22Rv1 (cell line): Measurements from ENCODE around the gene NRAS.

Experiments used
- H3K27ac ChIP-seq: fragments of 450-650 bp; 2 replicates; pipeline ENCODE4 v1.5.1; 2017
- CTCF ChIP-seq: fragments of 450-650 bp; IDR thresholded peaks from 2 replicates; pipeline ENCODE4 v1.5.1; 2017; ENCODE audit warnings: mild to moderate bottlenecking
- ZFX ChIP-seq: fragments of 450-650 bp; IDR thresholded peaks from 2 replicates; pipeline ENCODE4 v1.6.1; 2017; ENCODE audit warnings: antibody characterized with exemption, borderline replicate concordance

NRAS gene

DNA sequence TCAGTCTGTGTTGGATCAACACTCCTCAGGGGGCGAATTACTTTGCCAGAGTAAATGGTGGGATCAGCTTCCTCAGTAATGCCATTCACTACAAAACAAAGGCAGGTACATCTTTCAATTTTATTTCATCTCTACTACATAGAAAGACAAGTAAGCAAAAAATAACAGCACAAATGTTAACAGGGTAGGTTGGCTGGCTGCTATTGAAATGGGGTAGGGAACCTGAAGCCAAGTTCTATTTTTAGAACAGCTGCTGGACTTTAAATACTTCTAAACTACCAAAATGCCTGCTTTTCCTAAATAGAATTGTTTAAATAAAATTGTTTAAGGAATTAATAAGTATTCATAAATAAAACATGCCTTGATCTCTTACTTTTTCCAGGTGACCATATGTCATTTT lies 7.3 kb upstream of the NRAS start:
- no peak for TF ChIP-seq ZFX
- no peak for TF ChIP-seq CTCF
- H3K27ac ChIP-seq: no peak overlapping the region

DNA sequence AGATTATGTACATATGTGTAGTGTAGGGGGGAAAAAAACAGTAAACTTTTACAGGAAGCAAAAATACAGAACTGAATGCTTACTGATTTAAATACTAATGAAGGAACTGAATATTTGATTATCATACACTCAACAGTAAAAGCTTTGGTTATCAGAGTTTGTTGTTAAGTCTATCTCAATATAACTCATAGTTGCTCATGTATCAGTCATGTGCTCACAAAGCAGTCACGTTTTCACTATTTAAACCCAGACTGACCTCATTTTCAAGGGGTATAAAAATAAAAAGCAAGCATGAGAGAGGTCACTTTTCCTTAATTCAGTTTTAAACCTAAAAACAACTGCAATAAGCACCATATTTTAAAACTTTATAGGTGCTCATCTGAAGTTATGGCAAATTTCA lies 6.9 kb upstream of the NRAS start:
- no peak overlapping the region for H3K27ac ChIP-seq
- TF ChIP-seq ZFX (no peak), CTCF (no peak)

DNA sequence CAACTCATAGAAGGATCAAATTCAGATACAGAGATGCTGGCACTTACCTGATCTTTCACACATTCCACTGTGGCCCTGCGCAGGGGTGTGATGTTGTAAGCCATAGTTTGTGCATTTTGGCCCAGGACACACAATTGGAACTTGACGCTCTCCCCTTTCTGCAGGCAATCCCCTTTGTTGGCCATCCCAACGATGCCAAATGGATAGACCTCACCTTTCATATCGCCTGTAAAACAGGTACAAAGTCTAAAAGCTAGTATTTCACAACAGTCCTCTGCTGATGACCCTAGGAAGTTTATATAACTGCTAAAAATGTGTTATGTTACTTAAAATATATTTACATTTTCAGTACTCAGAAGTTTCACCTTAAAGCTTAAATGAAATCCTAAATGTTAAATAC lies 3.9 kb upstream of the NRAS start:
- H3K27ac ChIP-seq: no peak overlapping the region
- TF ChIP-seq CTCF: no peak
- no peak for TF ChIP-seq ZFX

GRCh38 chr1:114719424-114719787 lies 2.8 kb upstream of the NRAS start:
- no peak overlapping the region for H3K27ac ChIP-seq

DNA sequence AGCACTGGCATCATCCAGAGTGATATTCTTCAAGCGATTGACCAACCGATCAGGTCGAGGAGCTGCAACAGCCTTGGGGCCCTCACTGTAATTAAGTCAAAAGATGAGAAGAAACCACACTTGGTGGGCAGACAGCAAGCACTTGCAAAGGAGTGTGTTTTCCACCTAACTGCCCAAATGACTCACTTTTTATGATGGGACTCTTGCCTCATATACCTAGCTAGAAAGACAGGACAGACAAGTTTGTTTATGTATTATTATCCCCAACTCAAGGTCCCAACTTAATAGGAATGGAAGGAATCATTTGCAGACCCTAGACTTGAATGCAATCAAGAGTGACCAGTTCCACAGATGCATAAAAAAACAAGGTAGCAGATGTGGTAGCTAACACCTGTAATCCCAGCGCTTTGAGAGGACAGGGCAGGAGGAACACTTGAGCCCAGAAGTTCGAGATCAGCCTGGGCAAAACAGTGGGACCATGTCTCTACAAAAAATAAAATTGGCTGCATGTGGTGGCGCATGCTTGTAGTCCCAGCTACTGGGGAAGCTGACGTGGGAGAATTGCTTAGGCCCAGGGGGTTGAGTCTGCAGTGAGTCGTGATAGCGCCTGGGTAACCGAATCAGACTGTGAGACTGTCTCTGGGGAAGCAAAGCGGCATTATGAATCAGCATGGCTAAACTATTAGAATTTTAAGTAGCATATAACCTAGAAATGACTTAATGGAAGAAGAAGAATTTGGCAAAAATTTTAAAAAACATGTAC lies 2.3 kb upstream of the NRAS start:
- TF ChIP-seq ZFX: no peak
- TF ChIP-seq CTCF: no peak
- no peak overlapping the region for H3K27ac ChIP-seq

More at GRCh38 chr1:114719424-114719787, 2.8 kb upstream of the NRAS start:
- TF ChIP-seq ZFX: no peak
- TF ChIP-seq CTCF: no peak

DNA sequence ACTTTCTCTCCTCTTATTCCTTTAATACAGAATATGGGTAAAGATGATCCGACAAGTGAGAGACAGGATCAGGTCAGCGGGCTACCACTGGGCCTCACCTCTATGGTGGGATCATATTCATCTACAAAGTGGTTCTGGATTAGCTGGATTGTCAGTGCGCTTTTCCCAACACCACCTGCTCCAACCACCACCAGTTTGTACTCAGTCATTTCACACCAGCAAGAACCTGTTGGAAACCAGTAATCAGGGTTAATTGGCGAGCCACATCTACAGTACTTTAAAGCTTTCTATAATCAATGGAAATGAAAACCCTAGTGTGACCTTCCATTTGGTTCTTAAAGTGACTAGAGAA lies 643 bp downstream of the NRAS start:
- TF ChIP-seq CTCF (no peak), ZFX (no peak)
- H3K27ac ChIP-seq: peak overlapping the region; percentile 69

GRCh38 chr1:114712977-114713376 lies 3.6 kb downstream of the NRAS start:
- TF ChIP-seq ZFX: no peak
- no peak for TF ChIP-seq CTCF
- no peak overlapping the region for H3K27ac ChIP-seq
